H9 (cell line): ENCODE measurements around the gene SLC12A4. TPM values are rescaled to one million over a fixed set of nuclear protein-coding genes. Genes with fewer than 3 reads are reported as not detected.

Source experiments
- DNase-seq: peaks from one replicate; pipeline ENCODE4 v3.0.0-alpha.2; 2017
- H2AFZ ChIP-seq: one replicate; pipeline ENCODE4 v1.6.1; 2013; ENCODE audit warnings: mild to moderate bottlenecking, low read length, control low read depth, moderate library complexity
- H2AK5ac ChIP-seq: 2 replicates; pipeline ENCODE4 v1.6.1; 2013; ENCODE audit warnings: low read length, control low read depth, mixed read lengths; ENCODE audit not compliant: insufficient read length
- H2BK120ac ChIP-seq: one replicate; pipeline ENCODE4 v1.6.1; 2013; ENCODE audit warnings: low read depth, mild to moderate bottlenecking, low read length, control low read depth, inconsistent platforms; ENCODE audit not compliant: poor library complexity, severe bottlenecking
- H2BK12ac ChIP-seq: 2 replicates; pipeline ENCODE4 v1.6.1; 2013; ENCODE audit warnings: low read length, control low read depth, mixed read lengths, low read depth; ENCODE audit not compliant: insufficient read length
- H2BK15ac ChIP-seq: 2 replicates; pipeline ENCODE4 v1.6.1; 2013; ENCODE audit warnings: low read depth, low read length, control low read depth
- H2BK20ac ChIP-seq: one replicate; pipeline ENCODE4 v1.6.1; 2013; ENCODE audit warnings: low read depth, mild to moderate bottlenecking, low read length, control low read depth, inconsistent platforms; ENCODE audit not compliant: poor library complexity, severe bottlenecking
- H2BK5ac ChIP-seq: 2 replicates; pipeline ENCODE4 v1.6.1; 2013; ENCODE audit warnings: low read length, control low read depth, mixed read lengths; ENCODE audit not compliant: insufficient read length
- H3K14ac ChIP-seq: 2 replicates; pipeline ENCODE4 v1.6.1; 2013; ENCODE audit warnings: low read length, control low read depth; ENCODE audit not compliant: insufficient read depth
- H3K18ac ChIP-seq: 2 replicates; pipeline ENCODE4 v1.6.1; 2013; ENCODE audit warnings: low read depth, mild to moderate bottlenecking, mixed read lengths, low read length, control low read depth; ENCODE audit not compliant: insufficient read length
- H3K23ac ChIP-seq: 2 replicates; pipeline ENCODE4 v1.6.1; 2013; ENCODE audit warnings: low read length, control low read depth, mixed read lengths, low read depth; ENCODE audit not compliant: insufficient read length
- H3K23me2 ChIP-seq: 2 replicates; pipeline ENCODE4 v1.6.1; 2013; ENCODE audit warnings: low read depth, mild to moderate bottlenecking, mixed read lengths, low read length, control low read depth; ENCODE audit not compliant: insufficient read length, poor library complexity, severe bottlenecking
- H3K27ac ChIP-seq: 2 replicates; pipeline ENCODE4 v1.5.1; 2013; ENCODE audit warnings: low read length, control low read depth, mixed read lengths, low read depth; ENCODE audit not compliant: insufficient read length
- H3K27me3 ChIP-seq: 2 replicates; pipeline ENCODE4 v1.6.1; 2013; ENCODE audit warnings: low read length, control low read depth, inconsistent platforms; ENCODE audit not compliant: insufficient read depth
- H3K4ac ChIP-seq: 2 replicates; pipeline ENCODE4 v1.6.1; 2013; ENCODE audit warnings: low read depth, mild to moderate bottlenecking, control low read depth, inconsistent platforms, low read length, moderate library complexity
- H3K4me1 ChIP-seq: 2 replicates; pipeline ENCODE4 v1.6.1; 2013; ENCODE audit warnings: low read length, control low read depth, inconsistent platforms; ENCODE audit not compliant: insufficient read depth
- H3K4me2 ChIP-seq: 2 replicates; pipeline ENCODE4 v1.6.1; 2013; ENCODE audit warnings: low read length, control low read depth, mixed read lengths; ENCODE audit not compliant: insufficient read length, insufficient read depth
- H3K56ac ChIP-seq: 2 replicates; pipeline ENCODE4 v1.6.1; 2013; ENCODE audit warnings: low read depth, mild to moderate bottlenecking, mixed read lengths, low read length, control low read depth; ENCODE audit not compliant: insufficient read length
- H3K79me1 ChIP-seq: 2 replicates; pipeline ENCODE4 v1.6.1; 2013; ENCODE audit warnings: low read depth, mild to moderate bottlenecking, moderate library complexity, low read length, control low read depth, inconsistent platforms; ENCODE audit not compliant: insufficient read depth, poor library complexity, severe bottlenecking
- H3K79me2 ChIP-seq: 2 replicates; pipeline ENCODE4 v1.6.1; 2013; ENCODE audit warnings: low read length, control low read depth, inconsistent platforms; ENCODE audit not compliant: insufficient read depth
- H3K9ac ChIP-seq: 2 replicates; pipeline ENCODE4 v1.6.1; 2013; ENCODE audit warnings: low read length, control low read depth, mixed read lengths; ENCODE audit not compliant: insufficient read length; ENCODE audit errors: extremely low read depth
- H3K9me3 ChIP-seq: one replicate; pipeline ENCODE4 v1.6.1; 2013; ENCODE audit warnings: low read depth, low read length, inconsistent platforms; ENCODE audit not compliant: control insufficient read depth
- H3T11ph ChIP-seq: one replicate; pipeline ENCODE4 v1.6.1; 2013; ENCODE audit warnings: mild to moderate bottlenecking, low read length, control low read depth, inconsistent platforms
- H4K20me1 ChIP-seq: one replicate; pipeline ENCODE4 v1.6.1; 2013; ENCODE audit not compliant: control insufficient read depth, insufficient read length, insufficient read depth
- H4K5ac ChIP-seq: 2 replicates; pipeline ENCODE4 v1.6.1; 2013; ENCODE audit warnings: low read depth, mild to moderate bottlenecking, mixed read lengths, low read length, control low read depth; ENCODE audit not compliant: insufficient read length
- H4K8ac ChIP-seq: replicated peaks from 2 replicates; pipeline ENCODE4 v1.6.1; 2013; ENCODE audit warnings: low read length, control low read depth, mixed read lengths, low read depth; ENCODE audit not compliant: insufficient read length
- H4K91ac ChIP-seq: 2 replicates; pipeline ENCODE4 v1.6.1; 2013; ENCODE audit warnings: low read depth, mild to moderate bottlenecking, moderate library complexity, mixed read lengths, low read length, control low read depth; ENCODE audit not compliant: insufficient read length
- H3K27ac Mint-ChIP-seq, 3 experiments: 2 replicates in 2 of 3; 3 replicates in 1 of 3; pipeline ENCODE4 v1.8.0; 2020 to 2021; ENCODE audit warnings: mixed read lengths in 3 of 3, mild to moderate bottlenecking in 1 of 3, moderate library complexity in 1 of 3
- H3K27me3 Mint-ChIP-seq: 2 replicates; pipeline ENCODE4 v1.8.0; 2021; ENCODE audit warnings: low read depth, mild to moderate bottlenecking, moderate library complexity, mixed read lengths
- H3K36me3 Mint-ChIP-seq, 3 experiments: 2 replicates in 2 of 3; 3 replicates in 1 of 3; pipeline ENCODE4 v1.8.0; 2020 to 2021; ENCODE audit warnings: low read depth in 3 of 3, mixed read lengths in 3 of 3; ENCODE audit not compliant: insufficient read depth in 1 of 3
- H3K4me1 Mint-ChIP-seq, 2 experiments: 2 replicates each; pipeline ENCODE4 v1.8.0; 2020; ENCODE audit warnings: mixed read lengths in 2 of 2
- H3K4me3 Mint-ChIP-seq, 2 experiments: 2 replicates in 1 of 2; 3 replicates in 1 of 2; pipeline ENCODE4 v1.8.0; 2020 to 2021; ENCODE audit warnings: mild to moderate bottlenecking in 2 of 2, mixed read lengths in 2 of 2, moderate library complexity in 1 of 2
- H3K9me3 Mint-ChIP-seq, 2 experiments: 2 replicates in 1 of 2; 3 replicates in 1 of 2; pipeline ENCODE4 v1.8.0; 2020; ENCODE audit warnings: mild to moderate bottlenecking in 2 of 2, mixed read lengths in 2 of 2, moderate library complexity in 1 of 2
- WGBS: extraction: QIAGEN DNeasy Blood & Tissue Kit; methylation state at CpG from one replicate; pipeline ENCODE4 v1.1.7; 2013; ENCODE audit warnings: missing lambda C conversion rate, low lambda C conversion rate, mixed read lengths; ENCODE audit not compliant: insufficient read length; ENCODE audit errors: extremely low coverage; 5-methylcytosine and 5-hydroxymethylcytosine counted together
- total RNA-seq: library from RNA; stranded (reverse); gene quantifications from 2 replicates; pipeline ENCODE4 v1.2.1, GENCODE V29; 2021
- TF ChIP-seq, protein P1 (sequence below): fragments of 200-600 bp; sonication (generic); conservative IDR thresholded peaks from 3 replicates; pipeline ENCODE4 v1.8.0; 2021; ENCODE audit warnings: antibody characterized with exemption, mild to moderate bottlenecking

SLC12A4 gene
- total RNA-seq, 1 experiment from 2014 or later, result 46.7 TPM

GRCh38 chr16:67943256-67943618 is 25.2 kb downstream of the SLC12A4 start:
- Histone ChIP-seq H3K56ac (no peak overlapping the region), H2AFZ (no peak overlapping the region), H4K8ac (no peak overlapping the region), H2BK5ac (no peak overlapping the region), H3K79me2 (no peaks in the 10 kb centered on the region), H3T11ph (no peak overlapping the region), H3K23me2 (no peaks in the 10 kb centered on the region), H2BK20ac (no peak overlapping the region), H3K9ac (no peak overlapping the region), H4K91ac (no peak overlapping the region), H3K4me1 (no peaks in the 10 kb centered on the region), H3K9me3 (no peaks in the 10 kb centered on the region), H4K5ac (no peak overlapping the region), H3K23ac (no peak overlapping the region), H2AK5ac (no peak overlapping the region), H3K18ac (no peak overlapping the region), H3K14ac (no peak overlapping the region), H3K27me3 (no peaks in the 10 kb centered on the region), H2BK120ac (no peak overlapping the region), H3K4me2 (no peak overlapping the region), H3K27ac (no peak overlapping the region), H2BK12ac (no peak overlapping the region), H3K79me1 (no peaks in the 10 kb centered on the region), H2BK15ac (no peak overlapping the region), H3K4ac (no peak overlapping the region), H4K20me1 (no peaks in the 10 kb centered on the region)
- Mint-ChIP-seq H3K9me3 (no peaks in the 10 kb centered on the region), H3K4me3 (no peak overlapping the region), H3K27me3 (no peaks in the 10 kb centered on the region), H3K27ac (no peak overlapping the region; a peak in 1 of 7 replicates), H3K36me3 (peaks cover 11 to 50% (median 20%) of the 10 kb centered on the region in 3 experiments; a peak in 5 of 7 replicates), H3K4me1 (peaks cover 2 to 15% of the 10 kb centered on the region in 2 experiments; a peak in 2 of 4 replicates)
- TF ChIP-seq, protein P1, sequence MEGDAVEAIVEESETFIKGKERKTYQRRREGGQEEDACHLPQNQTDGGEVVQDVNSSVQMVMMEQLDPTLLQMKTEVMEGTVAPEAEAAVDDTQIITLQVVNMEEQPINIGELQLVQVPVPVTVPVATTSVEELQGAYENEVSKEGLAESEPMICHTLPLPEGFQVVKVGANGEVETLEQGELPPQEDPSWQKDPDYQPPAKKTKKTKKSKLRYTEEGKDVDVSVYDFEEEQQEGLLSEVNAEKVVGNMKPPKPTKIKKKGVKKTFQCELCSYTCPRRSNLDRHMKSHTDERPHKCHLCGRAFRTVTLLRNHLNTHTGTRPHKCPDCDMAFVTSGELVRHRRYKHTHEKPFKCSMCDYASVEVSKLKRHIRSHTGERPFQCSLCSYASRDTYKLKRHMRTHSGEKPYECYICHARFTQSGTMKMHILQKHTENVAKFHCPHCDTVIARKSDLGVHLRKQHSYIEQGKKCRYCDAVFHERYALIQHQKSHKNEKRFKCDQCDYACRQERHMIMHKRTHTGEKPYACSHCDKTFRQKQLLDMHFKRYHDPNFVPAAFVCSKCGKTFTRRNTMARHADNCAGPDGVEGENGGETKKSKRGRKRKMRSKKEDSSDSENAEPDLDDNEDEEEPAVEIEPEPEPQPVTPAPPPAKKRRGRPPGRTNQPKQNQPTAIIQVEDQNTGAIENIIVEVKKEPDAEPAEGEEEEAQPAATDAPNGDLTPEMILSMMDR, result no peak
- no CpG with 5 or more reads among the region's 6 CpGs for WGBS
- no peak for DNase-seq
